HFFc6 (cell line): Measurements from ENCODE around the gene CAPN10. TPM values are rescaled to one million over a fixed set of nuclear protein-coding genes. Genes with fewer than 3 reads are reported as not detected.

ENCODE experiments used
- DNase-seq: peaks from one replicate; pipeline ENCODE4 v3.0.0-alpha.2; 2018
- H3K27ac Mint-ChIP-seq: 2 replicates; pipeline ENCODE4 v1.8.0; 2020; ENCODE audit warnings: mild to moderate bottlenecking, mixed read lengths
- H3K27me3 Mint-ChIP-seq: 2 replicates; pipeline ENCODE4 v1.8.0; 2021; ENCODE audit warnings: mild to moderate bottlenecking, moderate library complexity, mixed read lengths; ENCODE audit not compliant: insufficient read depth
- H3K36me3 Mint-ChIP-seq: 2 replicates; pipeline ENCODE4 v1.8.0; 2021; ENCODE audit warnings: low read depth, mixed read lengths
- H3K4me1 Mint-ChIP-seq: 2 replicates; pipeline ENCODE4 v1.8.0; 2020; ENCODE audit warnings: low read depth, mixed read lengths
- H3K4me3 Mint-ChIP-seq: 2 replicates; pipeline ENCODE4 v1.8.0; 2020; ENCODE audit warnings: mild to moderate bottlenecking, moderate library complexity, mixed read lengths
- H3K9me3 Mint-ChIP-seq: 2 replicates; pipeline ENCODE4 v1.8.0; 2020; ENCODE audit warnings: mild to moderate bottlenecking, mixed read lengths
- CTCF ChIP-seq: fragments of 200-600 bp; sonication (generic); IDR thresholded peaks from 2 replicates; pipeline ENCODE4 v1.5.0; 2021; ENCODE audit warnings: antibody characterized with exemption, mild to moderate bottlenecking
- total RNA-seq, 6 experiments: library from RNA; stranded (reverse); fragmentation: NEBNext Ultra II Directional; extraction: Animal tissue kit (Norgen Biotek cat#: 25700); gene quantifications; 2 replicates in 1 of 6; 3 replicates in 5 of 6; pipeline ENCODE4 v1.2.3, GENCODE V29; 2021

CAPN10 gene
- total RNA-seq, 6 experiments from 2014 or later, result 13.9 to 20.5 (median 15.0) TPM

- H3K4me1 Mint-ChIP-seq, result peaks cover 69% of the 10 kb centered on the region
- peaks cover 23% of the 10 kb centered on the region for H3K36me3 Mint-ChIP-seq
- TF ChIP-seq CTCF, result no peak
- 0 out of 2 replicates have a peak, but pooled peaks cover 4% of the 10 kb centered on the region for H3K9me3 Mint-ChIP-seq
- H3K4me3 Mint-ChIP-seq, result peak overlapping the region; percentile 97
- H3K27me3 Mint-ChIP-seq, result peaks cover 6% of the 10 kb centered on the region
- H3K27ac Mint-ChIP-seq, result peak overlapping the region; percentile 46; the same call in 1 of the 2 replicates
- DNase-seq, result no peak
These were observed 2.0 kb upstream of the CAPN10 start for GRCh38 chr2:240584486-240585031.

- Mint-ChIP-seq H3K27me3 (peaks cover 6% of the 10 kb centered on the region), H3K36me3 (peaks cover 23% of the 10 kb centered on the region), H3K9me3 (0 out of 2 replicates have a peak, but pooled peaks cover 4% of the 10 kb centered on the region), H3K27ac (peak overlapping the region; percentile 46; the same call in 1 of the 2 replicates), H3K4me3 (peak overlapping the region; percentile 97), H3K4me1 (peaks cover 64% of the 10 kb centered on the region)
- DNase-seq, result no peak
- no peak for TF ChIP-seq CTCF
These were observed 1.4 kb upstream of the CAPN10 start for GRCh38 chr2:240585101-240585500.

- no peak for DNase-seq
- Mint-ChIP-seq H3K27me3 (peaks cover 6% of the 10 kb centered on the region), H3K4me3 (peak overlapping the region; percentile 97), H3K4me1 (peaks cover 57% of the 10 kb centered on the region), H3K27ac (peak overlapping the region; percentile 90), H3K36me3 (peaks cover 18% of the 10 kb centered on the region), H3K9me3 (0 out of 2 replicates have a peak, but pooled peaks cover 4% of the 10 kb centered on the region)
- TF ChIP-seq CTCF, result no peak
These were observed 795 bp upstream of the CAPN10 start for GRCh38 chr2:240585681-240586197.

GRCh38 chr2:240586919-240587800 is 626 bp downstream of the CAPN10 start:
- no peak for TF ChIP-seq CTCF
- H3K9me3 Mint-ChIP-seq, result no peaks in the 10 kb centered on the region
- H3K4me3 Mint-ChIP-seq, result peak overlapping the region; percentile 93
- peaks cover 4% of the 10 kb centered on the region for H3K36me3 Mint-ChIP-seq
- peak; percentile 5 for DNase-seq
- peaks cover 6% of the 10 kb centered on the region for H3K27me3 Mint-ChIP-seq
- H3K4me1 Mint-ChIP-seq, result peaks cover 54% of the 10 kb centered on the region
- H3K27ac Mint-ChIP-seq, result peak overlapping the region; percentile 60; the same call in 1 of the 2 replicates

- Mint-ChIP-seq H3K27me3 (peaks cover 5% of the 10 kb centered on the region), H3K36me3 (no peaks in the 10 kb centered on the region; the same call in 1 of the 2 replicates), H3K4me1 (peaks cover 44% of the 10 kb centered on the region), H3K27ac (peak overlapping the region; percentile 1; the same call in 1 of the 2 replicates), H3K4me3 (peak overlapping the region; percentile 93), H3K9me3 (no peaks in the 10 kb centered on the region)
- DNase-seq, result no peak
- no peak for TF ChIP-seq CTCF
These were observed 1.6 kb downstream of the CAPN10 start for GRCh38 chr2:240588006-240588655.
